Nucleus accumbens (tissue), 56 donors: ENCODE results near the gene CXXC5.
"Not testable (repeated sequence)": the region's sequence is repeated elsewhere in the genome, so short reads cannot be mapped to it uniquely, and the experiment has no call there.

Experiments
- DNase-seq, 56 donors: peaks; one replicate each; lab custom pipeline; 2025; lab: John Stamatoyannopoulos, UW

CXXC5 gene

DNA sequence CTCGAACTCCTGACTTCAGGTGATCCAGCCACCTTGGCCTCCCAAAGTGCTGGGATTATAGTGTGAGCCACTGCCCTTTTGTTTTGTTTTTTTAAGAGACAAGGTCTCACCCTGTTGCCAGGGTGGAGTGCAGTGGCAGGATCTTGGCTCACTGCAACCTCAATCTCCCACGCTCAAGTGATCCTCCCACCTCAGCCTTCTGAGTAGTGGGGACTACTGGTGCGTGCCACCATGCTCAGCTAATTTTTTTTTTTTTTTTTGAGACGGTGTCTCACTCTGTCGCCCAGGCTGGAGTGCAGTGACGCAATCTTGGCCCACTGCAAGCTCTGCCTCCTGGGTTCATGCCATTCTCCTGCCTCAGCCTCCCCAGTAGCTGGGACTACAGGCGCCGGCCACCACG lies 79.5 kb downstream of the CXXC5 start:
- DNase-seq = not testable (repeated sequence)

DNA sequence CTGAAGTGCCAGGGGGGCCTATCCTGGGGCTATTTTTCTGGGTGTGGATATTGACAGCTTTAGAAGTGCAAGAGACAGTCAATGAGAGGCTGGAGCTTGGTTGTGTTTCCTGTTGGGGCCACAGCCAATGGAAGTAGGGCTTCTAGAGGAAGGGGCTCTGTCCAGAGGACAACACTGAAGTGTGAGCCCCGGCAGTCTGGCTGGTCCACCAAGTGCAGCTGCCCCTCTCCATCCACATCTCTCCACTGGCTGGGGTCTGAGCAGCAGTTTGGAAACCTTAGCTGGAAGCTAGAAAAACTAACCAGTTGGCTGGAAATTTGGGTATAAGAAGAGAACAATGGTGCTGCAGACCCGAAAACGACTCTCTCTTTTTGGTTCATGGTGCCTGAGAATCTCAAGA lies 83.1 kb downstream of the CXXC5 start:
- DNase-seq = no peak

DNA sequence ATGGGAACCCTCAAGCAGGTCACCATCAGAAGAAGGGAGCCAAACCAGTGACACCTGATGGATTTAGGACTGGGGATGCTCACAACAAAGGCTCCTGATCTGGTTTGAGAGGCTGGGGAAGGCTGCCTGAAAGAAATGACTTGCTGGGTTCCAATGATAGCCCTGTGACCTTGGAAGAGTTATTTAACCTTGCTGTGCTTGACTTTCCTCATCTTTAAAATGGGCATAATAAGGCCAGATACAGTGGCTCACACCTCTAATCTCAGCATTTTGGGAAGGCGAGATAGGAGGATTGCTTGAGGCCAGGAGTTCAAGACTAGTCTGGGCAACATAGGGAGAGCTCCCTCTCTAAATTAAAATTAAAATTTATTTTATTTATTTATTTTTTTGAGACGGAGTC lies 83.9 kb downstream of the CXXC5 start:
- no peak for DNase-seq

DNA sequence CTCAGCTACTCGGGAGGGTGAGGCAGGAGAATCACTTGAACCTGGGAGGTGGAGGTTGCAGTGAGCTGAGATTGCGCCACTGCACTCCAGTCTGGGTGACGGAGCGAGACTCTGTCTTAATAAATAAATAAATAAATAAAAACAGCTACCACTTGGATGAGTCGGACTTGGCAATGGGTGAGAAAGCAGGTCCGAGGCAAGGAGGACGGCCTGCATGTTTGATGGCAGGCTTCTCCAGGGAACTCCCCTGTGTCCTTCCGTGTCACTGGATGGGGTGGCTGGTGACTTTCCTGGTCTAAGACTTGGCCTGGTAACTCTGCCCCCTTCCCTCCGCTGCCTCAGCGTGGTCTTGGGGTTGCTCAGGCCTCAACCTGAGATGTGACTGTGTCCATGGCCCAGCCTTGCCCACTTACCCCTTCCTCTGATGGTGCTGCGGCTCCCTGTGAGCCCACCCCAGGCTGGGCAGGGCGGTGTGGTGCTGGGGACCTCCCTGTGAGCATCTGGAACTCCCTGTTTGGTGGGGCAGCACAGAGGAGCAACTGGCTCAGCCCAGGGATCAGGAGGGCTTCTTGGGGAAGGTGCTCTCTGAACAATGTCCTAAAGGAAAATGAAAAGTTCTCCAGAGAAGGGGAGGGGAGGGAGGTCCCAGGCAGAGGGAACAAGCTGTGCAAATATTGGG lies 85.0 kb downstream of the CXXC5 start:
- no peak for DNase-seq
